ENCODE data around the gene SEMA5A. TPM values are rescaled to one million over a fixed set of nuclear protein-coding genes. Genes with fewer than 3 reads are reported as not detected.

SEMA5A gene
- total RNA-seq, 4 donors from 2014 or later = 2.4 to 129 (median 10.0) TPM

GRCh38 chr5:9462109-9462508 lies 83.8 kb downstream of the SEMA5A start:
- TF ChIP-seq POLR2A (IDR thresholded peaks at IDR 0.05) = no peak
- TF ChIP-seq, protein P1, sequence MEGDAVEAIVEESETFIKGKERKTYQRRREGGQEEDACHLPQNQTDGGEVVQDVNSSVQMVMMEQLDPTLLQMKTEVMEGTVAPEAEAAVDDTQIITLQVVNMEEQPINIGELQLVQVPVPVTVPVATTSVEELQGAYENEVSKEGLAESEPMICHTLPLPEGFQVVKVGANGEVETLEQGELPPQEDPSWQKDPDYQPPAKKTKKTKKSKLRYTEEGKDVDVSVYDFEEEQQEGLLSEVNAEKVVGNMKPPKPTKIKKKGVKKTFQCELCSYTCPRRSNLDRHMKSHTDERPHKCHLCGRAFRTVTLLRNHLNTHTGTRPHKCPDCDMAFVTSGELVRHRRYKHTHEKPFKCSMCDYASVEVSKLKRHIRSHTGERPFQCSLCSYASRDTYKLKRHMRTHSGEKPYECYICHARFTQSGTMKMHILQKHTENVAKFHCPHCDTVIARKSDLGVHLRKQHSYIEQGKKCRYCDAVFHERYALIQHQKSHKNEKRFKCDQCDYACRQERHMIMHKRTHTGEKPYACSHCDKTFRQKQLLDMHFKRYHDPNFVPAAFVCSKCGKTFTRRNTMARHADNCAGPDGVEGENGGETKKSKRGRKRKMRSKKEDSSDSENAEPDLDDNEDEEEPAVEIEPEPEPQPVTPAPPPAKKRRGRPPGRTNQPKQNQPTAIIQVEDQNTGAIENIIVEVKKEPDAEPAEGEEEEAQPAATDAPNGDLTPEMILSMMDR (IDR thresholded peaks at IDR 0.05) = no peak
- intact Hi-C loops (cut with DNase I; ENCODE audit: low total_unique reads) = no loop called here
- Histone ChIP-seq H3K36me3 (no peaks in the 10 kb centered on the region), H3K4me3 (no peak overlapping the region), H3K4me1 (no peaks in the 10 kb centered on the region), H3K27ac (no peak overlapping the region), H3K27me3 (no peaks in the 10 kb centered on the region), H3K9me3 (no peaks in the 10 kb centered on the region)
- DNase-seq = no peak

DNA sequence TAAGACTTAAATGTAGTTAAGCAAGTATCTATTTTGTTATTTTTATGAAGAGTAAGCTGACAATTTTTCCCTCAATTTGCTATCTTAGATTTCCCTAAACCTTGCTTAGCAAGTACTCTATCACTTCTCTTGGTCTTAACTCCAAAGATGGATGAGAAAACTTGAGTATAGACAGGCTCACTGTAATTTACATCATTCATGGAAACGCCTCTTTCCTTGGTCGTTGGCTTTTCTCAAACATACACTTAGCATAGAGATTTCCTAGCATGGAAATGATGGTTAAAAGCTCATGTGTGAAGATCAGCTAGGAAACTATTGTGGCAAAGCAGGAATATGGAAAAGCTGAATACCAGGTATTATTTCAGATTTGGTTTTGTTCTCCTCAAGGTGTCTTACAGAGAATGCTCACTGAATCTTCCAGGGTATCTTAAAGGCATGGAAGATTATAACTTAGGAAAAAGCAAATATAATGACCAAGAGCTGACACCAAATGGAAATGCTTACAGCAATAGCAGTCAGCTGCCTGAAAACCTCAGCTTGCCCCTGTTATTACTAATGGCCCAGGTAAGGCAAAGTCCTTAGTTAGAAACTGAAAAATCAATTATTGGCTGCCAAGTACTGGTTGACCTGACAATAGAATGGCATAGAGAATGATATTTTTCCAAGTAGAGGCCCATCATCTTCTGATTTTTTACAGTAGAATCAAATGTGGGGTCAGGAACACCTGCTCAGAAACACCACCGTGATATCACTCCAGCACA lies 84.8 kb downstream of the SEMA5A start:
- Histone ChIP-seq H3K27me3 (no peaks in the 10 kb centered on the region), H3K4me3 (no peak overlapping the region), H3K9me3 (no peaks in the 10 kb centered on the region), H3K27ac (no peak overlapping the region), H3K4me1 (no peaks in the 10 kb centered on the region), H3K36me3 (no peaks in the 10 kb centered on the region)
- no peak for DNase-seq
- intact Hi-C loops (cut with DNase I; ENCODE audit: low total_unique reads) = no loop called here
- no peak for TF ChIP-seq POLR2A (IDR thresholded peaks at IDR 0.05)
- TF ChIP-seq, protein P1 (IDR thresholded peaks at IDR 0.05) = no peak

DNA sequence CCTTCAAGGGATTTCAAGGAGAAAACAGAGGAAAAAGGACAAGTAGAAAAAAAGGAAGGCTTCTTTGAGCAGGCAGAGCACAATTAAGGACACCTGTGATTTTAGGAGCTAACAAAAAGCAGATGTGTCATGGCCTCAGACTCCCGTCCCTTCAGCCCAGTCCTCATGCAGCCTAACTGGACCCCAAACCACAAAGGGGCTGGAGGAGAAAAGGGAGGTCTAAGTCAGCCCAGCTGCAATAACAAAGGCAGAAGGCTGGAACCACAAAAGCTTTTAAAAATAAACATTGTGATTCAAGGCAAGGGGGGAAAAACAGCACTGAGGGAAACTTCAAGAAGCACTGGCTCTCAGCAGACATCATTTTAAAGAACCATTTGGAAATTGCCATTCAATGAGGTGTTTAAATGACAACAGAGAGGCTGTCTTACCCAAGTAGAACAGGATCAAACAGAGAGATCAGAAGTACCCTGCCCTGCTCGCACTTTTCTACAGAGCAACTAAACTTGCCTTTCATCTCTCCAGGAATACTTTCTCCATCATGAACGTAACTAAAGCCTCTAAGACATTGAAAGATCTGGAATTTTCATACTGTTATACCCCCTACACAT lies 89.3 kb downstream of the SEMA5A start:
- no peaks in the 10 kb centered on the region for H3K36me3 ChIP-seq
- no peaks in the 10 kb centered on the region for H3K27me3 ChIP-seq
- TF ChIP-seq, protein P1 (IDR thresholded peaks at IDR 0.05) = no peak
- no peak for TF ChIP-seq POLR2A (IDR thresholded peaks at IDR 0.05)
- H3K9me3 ChIP-seq = no peaks in the 10 kb centered on the region
- intact Hi-C loops (cut with DNase I; ENCODE audit: low total_unique reads) = no loop called here
- H3K4me3 ChIP-seq = no peak overlapping the region
- DNase-seq = no peak
- H3K27ac ChIP-seq = no peak overlapping the region
- H3K4me1 ChIP-seq = no peaks in the 10 kb centered on the region

DNA sequence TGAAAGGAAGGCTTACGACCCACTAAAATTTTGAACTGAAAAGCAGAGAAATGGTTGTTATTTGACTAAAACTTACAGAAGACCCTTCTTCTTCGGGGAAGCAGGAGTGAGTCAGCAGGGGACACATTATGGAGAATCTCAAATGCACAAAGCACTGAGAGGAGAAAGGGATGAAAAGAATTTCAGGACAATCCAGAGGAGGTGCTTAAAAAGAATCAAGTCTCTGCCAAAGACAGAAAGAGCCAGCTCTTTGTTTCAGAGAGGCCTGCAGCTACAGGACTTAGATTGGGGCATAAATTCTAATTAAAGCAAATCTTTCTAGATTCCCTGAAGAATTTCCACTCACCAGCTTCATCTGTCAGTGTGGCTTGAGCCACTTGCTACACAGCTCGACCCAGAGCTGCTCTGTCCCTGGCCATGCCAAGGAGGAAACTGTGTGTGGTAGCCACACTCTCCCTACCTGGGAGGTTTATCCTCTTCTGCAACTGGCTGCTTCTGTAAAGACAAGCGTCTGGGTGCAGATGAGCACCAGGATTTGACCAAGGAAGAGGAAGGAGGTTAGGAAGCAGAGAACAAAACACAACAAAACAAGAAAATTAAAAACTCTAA lies 89.9 kb downstream of the SEMA5A start:
- Histone ChIP-seq H3K4me3 (no peak overlapping the region), H3K9me3 (no peaks in the 10 kb centered on the region), H3K4me1 (no peaks in the 10 kb centered on the region), H3K27ac (no peak overlapping the region), H3K27me3 (no peaks in the 10 kb centered on the region), H3K36me3 (no peaks in the 10 kb centered on the region)
- TF ChIP-seq POLR2A (IDR thresholded peaks at IDR 0.05) = no peak
- TF ChIP-seq, protein P1 (IDR thresholded peaks at IDR 0.05) = no peak
- DNase-seq = no peak
- intact Hi-C loops (cut with DNase I; ENCODE audit: low total_unique reads) = no loop called here

GRCh38 chr5:9454491-9454890 lies 91.4 kb downstream of the SEMA5A start:
- no peaks in the 10 kb centered on the region for H3K9me3 ChIP-seq
- H3K4me1 ChIP-seq = no peaks in the 10 kb centered on the region
- no peak for TF ChIP-seq POLR2A (IDR thresholded peaks at IDR 0.05)
- TF ChIP-seq, protein P1 (IDR thresholded peaks at IDR 0.05) = no peak
- no peak overlapping the region for H3K4me3 ChIP-seq
- peak overlapping the region in 1 of 2 donors; percentile 46 for H3K27ac ChIP-seq
- intact Hi-C loops (cut with DNase I; ENCODE audit: low total_unique reads) = no loop called here
- no peaks in the 10 kb centered on the region for H3K36me3 ChIP-seq
- no peak for DNase-seq
- H3K27me3 ChIP-seq = no peaks in the 10 kb centered on the region

Data from uterus (tissue), 4 donors.